Glomerular visceral epithelial cell (primary cell): ENCODE measurements around the gene CRYBA2.

ENCODE experiments used
- DNase-seq: peaks from one replicate; pipeline ENCODE4 v3.0.0-alpha.2; 2016; ENCODE audit errors: extremely low spot score

The CRYBA2 gene

GRCh38 chr2:218993345-218994315 lies at the start of gene CRYBA2:
Gene CRYBA2, minus strand, starts transcription at chr2:218993422. Its CDS starts 246 bp downstream, at chr2:218993176.
- DNase-seq, result no peak

GRCh38 chr2:219042750-219043149 lies 49.5 kb upstream of the CRYBA2 start:
- DNase-seq, result no peak

GRCh38 chr2:219042157-219042556 lies 48.9 kb upstream of the CRYBA2 start:
- DNase-seq, result no peak

GRCh38 chr2:219041252-219041651 lies 48.0 kb upstream of the CRYBA2 start, which contains the start of gene CFAP65:
Gene CFAP65, minus strand, starts transcription at chr2:219041516. Its CDS starts 2,468 bp downstream, at chr2:219039048.
- DNase-seq, result peak; percentile 45

- no peak for DNase-seq
Observed at GRCh38 chr2:219038600-219038999, 45.4 kb upstream of the CRYBA2 start.

GRCh38 chr2:219037783-219038499 lies 44.7 kb upstream of the CRYBA2 start:
- DNase-seq, result no peak

- DNase-seq, result no peak
Observed at GRCh38 chr2:219035942-219036341, 42.7 kb upstream of the CRYBA2 start.

GRCh38 chr2:219034823-219035222 lies 41.6 kb upstream of the CRYBA2 start:
- no peak for DNase-seq

- no peak for DNase-seq
Observed at GRCh38 chr2:219032051-219032745, 39.0 kb upstream of the CRYBA2 start.

- no peak for DNase-seq
Observed at GRCh38 chr2:219031005-219031738, 38.0 kb upstream of the CRYBA2 start.

GRCh38 chr2:219030177-219030940 lies 37.1 kb upstream of the CRYBA2 start:
- DNase-seq, result no peak

GRCh38 chr2:219029829-219030165 lies 36.6 kb upstream of the CRYBA2 start:
- peak; percentile 78 for DNase-seq

- no peak for DNase-seq
Observed at GRCh38 chr2:219028996-219029828, 36.0 kb upstream of the CRYBA2 start.

GRCh38 chr2:219028141-219028540 lies 34.9 kb upstream of the CRYBA2 start:
- DNase-seq, result no peak

- no peak for DNase-seq
Observed at GRCh38 chr2:219027511-219028055, 34.4 kb upstream of the CRYBA2 start.

- no peak for DNase-seq
Observed at GRCh38 chr2:219026946-219027345, 33.7 kb upstream of the CRYBA2 start.

GRCh38 chr2:219025637-219026585 lies 32.7 kb upstream of the CRYBA2 start:
- no peak for DNase-seq

GRCh38 chr2:219024059-219024458 lies 30.8 kb upstream of the CRYBA2 start:
- no peak for DNase-seq
